ENCODE measurements around the gene ADGRL3.

Gene ADGRL3

DNA sequence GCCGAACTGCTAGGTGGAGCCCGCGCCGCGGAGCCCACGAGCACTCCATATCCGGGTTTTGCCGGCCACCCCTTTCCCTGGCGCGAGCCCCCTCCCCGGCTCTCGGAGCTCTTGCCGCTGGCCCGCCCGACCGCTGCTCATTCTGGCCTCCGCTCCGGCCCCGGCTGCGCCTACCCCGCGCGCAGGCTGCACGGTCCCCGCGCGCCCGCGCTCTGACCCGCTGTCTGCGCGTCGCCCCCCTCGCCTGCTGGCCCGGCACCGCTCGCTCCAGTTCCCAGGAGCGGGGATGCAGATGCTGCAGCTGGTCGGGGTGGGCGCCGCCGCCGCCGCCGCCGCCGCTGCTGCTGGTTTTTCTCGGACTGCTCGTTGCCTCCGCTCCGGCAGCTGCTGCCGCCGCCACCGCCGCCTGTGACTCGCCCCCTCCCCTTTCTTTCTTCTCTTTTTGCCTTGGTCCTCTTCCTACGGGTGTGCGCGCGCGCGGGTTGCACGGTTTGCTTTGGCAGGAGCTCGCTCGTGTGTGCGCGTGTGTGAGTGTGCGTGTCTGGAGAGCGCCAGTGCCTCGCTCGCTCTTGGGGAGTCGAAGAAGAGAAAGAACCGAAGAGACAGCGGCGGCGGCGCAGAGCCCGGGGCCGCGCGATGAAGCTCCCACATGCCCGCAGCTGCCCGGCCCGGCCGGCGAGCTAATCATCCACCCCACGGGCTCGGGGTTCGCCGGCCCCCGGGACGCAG, at the start of gene ADGRL3:
ADGRL3 (plus strand) TSS at position 140 of the 729 bp plus-strand sequence.
- DNase-seq (ENCODE audit: low read depth in 2 of 2) = no peak

DNA sequence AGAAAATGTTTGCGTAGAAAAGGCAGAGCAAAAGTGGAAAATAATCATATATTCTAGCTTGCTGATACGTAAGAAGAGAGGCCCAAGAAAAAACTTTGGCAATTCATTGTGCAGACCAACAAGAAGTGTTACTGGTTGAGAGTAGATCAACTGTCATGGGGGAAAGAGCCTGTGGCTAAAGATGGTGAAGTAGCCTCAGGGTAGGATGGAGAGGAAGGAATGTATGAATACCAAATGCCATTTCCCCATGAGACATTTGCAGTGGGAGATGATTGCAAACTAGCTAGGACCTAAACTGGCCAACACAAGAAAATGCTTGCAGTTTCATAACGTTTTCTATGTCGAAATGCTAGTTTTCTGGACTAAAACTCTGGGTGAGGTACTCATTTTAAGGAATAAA, 47.7 kb upstream of the ADGRL3 start:
- DNase-seq (ENCODE audit: low read depth in 2 of 2) = no peak

DNA sequence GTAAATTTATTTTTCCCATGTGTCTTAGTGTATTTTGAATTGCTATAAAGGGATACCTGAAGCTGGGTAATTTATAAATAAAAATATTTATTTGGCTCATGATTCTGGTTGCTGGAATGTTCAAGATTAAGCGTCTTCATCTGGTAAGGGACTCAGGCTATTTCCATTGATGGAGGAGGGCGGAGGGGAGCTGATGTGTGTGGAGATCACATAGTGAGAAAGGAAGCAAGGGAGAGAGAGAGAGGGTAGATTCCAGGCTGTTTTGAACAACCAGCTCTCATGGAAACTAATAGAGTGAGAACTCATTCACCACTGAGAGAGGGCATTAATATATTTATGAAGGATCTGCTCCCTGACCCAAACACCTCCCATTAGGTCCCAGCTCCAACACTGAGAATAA, 39.6 kb upstream of the ADGRL3 start:
- no peak for DNase-seq (ENCODE audit: low read depth in 2 of 2)

DNA sequence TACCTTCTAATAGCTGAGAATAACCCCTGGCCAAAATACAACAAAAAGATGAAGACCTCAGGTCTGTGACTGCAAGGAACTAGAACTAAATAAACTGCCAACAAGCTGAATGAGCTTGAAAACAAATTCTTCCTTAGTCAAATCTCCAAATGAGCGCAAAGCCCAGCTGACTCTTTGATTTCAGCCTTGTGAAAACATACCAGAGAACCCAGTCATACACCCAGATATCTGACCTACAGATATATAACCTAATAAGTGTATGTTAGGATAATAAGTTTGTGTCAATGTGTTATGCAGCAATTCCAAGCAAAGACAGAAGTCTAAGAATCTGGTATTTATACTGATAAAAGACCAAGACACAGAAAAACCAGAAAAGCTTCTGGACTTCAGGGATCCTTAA, 38.0 kb upstream of the ADGRL3 start:
- no peak for DNase-seq (ENCODE audit: low read depth in 2 of 2)

DNA sequence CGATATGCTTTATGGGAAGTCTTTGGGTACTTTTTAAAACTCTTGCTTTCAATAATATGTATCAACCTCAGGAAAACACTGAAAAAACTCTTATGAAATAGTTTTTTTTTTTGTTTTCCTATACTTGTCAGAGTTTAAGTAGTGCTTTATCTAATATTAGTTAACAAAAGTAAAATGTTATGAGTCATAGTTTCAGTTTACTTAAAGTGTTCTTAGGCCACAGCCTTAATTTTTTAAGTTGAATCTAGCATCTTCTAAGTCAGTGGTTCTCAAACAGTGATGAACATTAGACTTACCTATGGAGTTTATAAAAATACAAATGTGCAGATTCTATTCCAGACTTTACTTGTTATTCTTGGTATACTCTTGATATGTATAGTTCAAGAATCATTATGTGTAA, 26.3 kb upstream of the ADGRL3 start:
- no peak for DNase-seq (ENCODE audit: low read depth in 2 of 2)

DNA sequence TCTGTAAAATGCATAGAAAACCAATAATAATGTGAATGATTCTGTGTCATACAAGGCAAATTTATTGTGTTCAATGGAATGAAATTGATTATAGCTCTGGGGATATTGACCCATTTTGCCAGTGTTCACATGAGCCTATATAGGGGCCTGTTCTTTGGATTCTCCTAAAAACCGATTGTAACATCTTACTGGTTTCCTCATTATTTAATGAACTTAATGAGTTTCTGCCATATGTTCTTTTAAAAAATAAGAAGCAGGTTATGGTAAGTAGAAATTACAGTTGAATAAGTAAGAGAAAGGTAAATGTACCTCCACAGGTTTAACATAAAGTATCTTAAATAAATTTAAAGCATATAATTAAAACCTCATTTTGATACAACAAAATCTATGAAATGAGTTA, 24.6 kb upstream of the ADGRL3 start:
- no peak for DNase-seq (ENCODE audit: low read depth in 2 of 2)

DNA sequence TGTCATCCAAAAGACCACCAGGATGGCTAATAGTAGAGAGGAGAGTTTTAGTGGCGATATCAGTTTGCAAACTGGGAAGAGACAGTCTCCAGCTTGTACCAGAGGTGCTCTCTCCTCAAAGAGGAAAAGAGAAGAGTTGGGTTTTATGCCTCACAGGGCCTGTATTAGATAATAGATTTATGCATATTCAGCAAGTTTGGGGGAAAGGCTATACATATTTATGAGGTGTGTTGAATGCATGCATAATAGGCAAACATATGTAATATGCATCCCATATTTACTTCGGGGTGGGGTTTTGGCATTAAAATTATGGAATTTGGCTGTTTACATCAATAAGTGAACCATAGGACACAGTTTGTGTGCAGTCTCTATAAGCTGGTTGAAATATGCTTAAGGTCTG, 22.8 kb upstream of the ADGRL3 start:
- DNase-seq (ENCODE audit: low read depth in 2 of 2) = no peak

DNA sequence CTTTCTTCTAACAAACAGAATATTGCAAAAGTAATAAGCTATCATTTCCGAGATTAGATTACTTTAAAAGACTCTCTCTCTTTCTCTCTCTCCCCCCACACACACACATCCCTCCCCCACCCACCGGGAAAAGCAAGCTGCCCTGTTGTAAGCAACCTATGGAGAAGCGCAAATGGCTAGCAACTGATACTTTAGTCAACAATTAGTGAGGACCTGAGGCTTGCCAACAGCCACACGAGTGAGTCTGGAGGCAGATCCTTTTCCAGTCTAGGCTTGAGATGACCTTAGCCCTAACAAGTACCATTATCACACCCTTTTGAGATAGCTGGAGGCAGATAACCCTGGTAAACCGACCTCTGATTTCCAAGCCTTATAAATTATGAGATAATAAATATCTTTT, 19.7 kb upstream of the ADGRL3 start:
- DNase-seq (ENCODE audit: low read depth in 2 of 2) = no peak

DNA sequence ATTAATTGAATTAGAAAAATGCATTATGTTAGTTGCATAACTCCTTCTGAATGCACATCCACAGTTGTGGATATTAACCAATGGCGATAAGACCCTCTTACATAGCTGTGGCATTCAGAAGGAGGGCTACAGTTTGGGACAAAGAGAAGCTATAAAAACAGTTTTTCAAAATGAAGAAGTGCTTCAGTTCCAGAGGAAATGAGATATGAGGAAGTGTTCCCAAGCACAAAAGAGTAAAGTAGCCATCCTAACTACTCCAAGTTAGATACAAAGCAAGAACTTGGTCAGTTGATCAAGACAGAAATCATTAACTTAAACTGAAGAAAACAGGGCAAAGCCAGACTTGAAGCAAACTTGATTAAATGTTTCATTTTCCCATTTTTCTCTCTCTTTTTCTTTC, 17.2 kb upstream of the ADGRL3 start:
- DNase-seq (ENCODE audit: low read depth in 2 of 2) = no peak

DNA sequence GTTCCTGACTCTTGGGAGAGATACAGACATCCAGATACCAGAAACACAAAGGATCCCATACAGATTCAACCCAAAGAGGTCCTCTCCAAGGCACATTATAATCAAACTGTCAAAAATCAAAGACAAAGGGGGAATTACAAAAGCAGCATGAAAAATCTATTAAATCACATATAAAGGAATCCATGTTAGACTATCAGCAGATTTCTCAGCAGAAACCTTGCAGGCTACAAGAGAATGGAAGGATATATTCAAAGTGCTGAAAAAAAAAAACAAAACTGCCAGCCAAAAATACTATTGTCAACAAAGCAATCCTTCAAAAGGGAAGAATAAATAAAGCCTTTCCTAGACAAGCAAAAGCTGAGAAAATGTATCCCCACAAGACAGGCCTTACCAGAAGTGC, 14.8 kb upstream of the ADGRL3 start:
- DNase-seq (ENCODE audit: low read depth in 2 of 2) = no peak

DNA sequence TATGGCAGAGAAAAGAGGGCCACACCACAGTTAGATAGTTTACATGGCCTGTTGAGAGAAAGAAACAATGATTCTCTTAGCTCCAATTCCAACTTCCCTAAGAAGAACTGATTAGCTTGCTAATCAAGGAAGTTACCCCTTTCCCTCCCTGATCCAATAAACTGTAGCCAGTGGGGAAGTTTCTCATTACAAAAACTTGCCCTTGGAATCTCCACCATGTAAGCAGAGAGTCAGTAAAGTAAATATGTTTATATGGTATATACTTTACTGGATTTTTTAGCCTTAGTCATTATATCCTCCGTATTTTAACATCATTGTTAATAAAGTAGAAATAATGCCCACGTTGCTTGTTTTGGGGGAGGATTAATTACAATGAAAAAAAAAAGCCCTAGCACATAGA, 7.7 kb upstream of the ADGRL3 start:
- DNase-seq (ENCODE audit: low read depth in 2 of 2) = no peak

DNA sequence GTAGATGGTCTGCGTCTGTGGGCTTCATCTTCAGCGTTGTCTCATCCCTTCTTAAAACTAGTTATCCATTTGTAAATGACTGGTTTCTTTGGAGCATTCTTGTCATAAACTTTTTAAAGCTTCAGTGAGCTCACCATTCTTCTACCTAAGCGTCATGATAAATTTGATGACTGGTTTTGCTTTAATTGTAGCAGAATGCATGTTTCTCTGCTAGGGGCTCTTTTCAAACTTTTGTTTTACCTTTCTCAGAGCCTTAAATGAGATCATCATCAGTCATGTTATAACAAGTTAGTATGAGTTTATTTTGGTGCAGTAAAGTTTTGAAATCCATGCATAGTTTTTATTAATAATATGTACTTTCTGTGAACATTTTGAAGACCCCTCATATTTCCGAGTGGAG, 6.3 kb upstream of the ADGRL3 start:
- no peak for DNase-seq (ENCODE audit: low read depth in 2 of 2)

DNA sequence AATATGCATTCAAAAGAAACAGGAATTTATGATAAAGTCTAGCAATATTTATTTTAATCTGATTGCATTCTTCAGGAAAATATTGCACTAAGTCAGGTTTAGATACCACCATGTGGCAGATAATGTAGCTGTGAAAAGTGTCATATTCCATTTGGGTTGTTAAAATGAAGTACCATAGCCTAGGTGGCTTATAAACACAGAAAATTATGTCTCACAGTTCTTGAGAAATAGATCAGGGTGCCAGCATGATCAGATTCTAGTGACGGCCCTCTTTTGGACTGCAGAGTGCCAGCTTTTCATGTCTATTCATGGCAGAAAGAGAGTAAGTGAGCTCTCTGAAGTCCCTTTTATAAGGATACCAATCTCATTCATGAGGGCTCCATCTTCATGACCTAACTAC, 5.6 kb upstream of the ADGRL3 start:
- DNase-seq (ENCODE audit: low read depth in 2 of 2) = no peak

DNA sequence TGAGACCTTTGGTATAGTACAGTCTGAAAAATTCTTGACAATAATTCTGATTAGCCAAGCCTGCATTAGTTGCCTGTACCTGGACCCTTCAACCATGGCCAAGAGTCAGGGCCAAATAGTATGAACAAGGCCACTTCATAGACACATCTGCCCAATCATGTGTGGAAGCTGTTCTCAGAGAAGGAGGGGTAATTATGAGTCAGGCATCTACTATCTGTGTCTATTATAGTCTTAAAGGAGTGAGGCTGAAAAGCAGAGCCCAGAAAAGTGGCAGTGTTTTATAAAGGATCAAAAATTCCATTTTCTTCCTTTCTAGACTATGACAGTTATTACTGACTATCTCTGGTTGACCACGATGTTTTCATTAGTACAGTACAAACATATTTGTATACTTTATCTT, 5.0 kb upstream of the ADGRL3 start:
- DNase-seq (ENCODE audit: low read depth in 2 of 2) = no peak

DNA sequence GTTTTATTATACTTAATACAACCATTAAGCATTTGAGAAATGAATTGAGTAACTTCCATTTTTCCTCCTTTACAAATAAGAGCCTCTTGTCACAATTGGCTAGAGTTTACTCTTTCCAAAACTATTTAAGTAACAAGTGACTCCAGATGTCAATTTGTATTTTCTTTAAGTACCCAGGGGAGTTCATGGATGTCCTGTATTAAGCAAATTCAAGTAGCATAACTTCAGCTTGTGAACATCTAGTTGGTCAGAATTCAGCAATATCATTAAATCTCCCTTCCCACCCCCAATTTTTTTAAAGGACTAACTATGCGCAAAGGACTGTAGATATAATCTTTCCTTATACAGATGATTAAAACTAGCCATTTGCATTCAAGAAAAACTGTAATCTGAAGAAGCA, 1.4 kb upstream of the ADGRL3 start:
- DNase-seq (ENCODE audit: low read depth in 2 of 2) = no peak

DNA sequence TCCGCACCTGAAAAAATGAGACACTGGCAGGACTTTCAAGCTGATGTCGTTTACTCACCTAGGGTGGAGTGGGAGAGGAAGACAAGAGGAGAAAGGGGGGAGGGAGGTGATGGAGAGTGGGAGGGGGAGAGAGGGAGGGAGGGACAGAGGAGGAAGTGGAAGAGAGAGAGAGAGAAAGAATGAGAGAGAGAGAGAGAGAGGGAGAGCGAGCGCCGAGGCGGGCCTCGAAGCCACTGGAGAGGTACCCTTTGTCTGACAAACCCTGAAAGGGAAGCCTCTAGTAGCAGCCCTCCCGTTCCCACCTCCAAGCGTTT, 296 bp upstream of the ADGRL3 start:
- DNase-seq (ENCODE audit: low read depth in 2 of 2) = no peak

DNA sequence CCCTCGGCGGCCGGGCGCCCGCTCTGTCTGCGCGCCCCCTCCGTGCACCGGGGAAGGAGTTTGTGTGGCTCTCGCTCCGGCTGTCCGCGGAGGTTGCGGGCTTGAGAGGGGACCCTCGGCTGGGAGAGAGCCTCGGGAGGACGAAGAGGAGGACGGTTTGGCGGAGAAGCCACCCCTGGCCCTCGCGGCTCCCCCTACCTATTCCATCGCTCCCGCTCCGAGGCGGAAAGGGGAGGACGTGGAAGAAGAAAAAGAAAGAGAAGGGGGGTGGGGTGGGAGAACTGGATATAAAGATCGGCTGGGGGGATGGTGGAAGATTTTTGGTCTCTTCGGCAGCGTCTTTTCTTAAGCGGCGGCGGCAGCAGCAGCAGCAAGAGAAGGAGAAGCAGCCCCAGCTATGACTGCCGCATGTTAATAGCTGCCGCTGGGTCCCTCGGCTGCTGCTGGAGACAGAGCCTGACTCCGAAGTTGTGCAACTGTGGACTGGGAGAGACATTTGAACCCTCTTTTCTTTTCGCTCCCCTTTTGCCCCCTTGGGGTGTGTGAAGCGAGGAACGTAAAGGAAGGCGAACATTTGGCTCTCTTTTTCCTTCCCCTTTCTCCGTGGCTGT, 895 bp downstream of the ADGRL3 start:
- DNase-seq (ENCODE audit: low read depth in 2 of 2) = no peak

DNA sequence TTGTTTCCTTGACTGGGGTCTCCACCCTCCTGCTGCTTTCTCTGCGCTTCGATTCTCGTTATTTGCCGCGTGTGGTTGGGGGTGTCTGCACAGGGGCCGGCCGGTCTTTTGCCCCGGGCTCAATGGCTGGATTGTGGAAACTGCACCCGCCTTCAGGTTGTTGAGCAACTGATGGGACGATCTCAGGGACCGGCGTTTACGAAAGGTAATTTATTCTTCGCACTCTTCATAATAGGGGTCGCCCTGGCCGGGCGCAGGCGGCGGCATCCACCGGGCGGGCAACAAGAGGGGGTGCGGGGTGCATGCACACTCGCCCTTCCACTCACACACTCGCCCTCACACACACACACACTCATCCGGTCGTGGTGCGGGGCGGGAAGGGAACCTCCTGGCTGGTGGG, 1.4 kb downstream of the ADGRL3 start:
- DNase-seq (ENCODE audit: low read depth in 2 of 2) = no peak

DNA sequence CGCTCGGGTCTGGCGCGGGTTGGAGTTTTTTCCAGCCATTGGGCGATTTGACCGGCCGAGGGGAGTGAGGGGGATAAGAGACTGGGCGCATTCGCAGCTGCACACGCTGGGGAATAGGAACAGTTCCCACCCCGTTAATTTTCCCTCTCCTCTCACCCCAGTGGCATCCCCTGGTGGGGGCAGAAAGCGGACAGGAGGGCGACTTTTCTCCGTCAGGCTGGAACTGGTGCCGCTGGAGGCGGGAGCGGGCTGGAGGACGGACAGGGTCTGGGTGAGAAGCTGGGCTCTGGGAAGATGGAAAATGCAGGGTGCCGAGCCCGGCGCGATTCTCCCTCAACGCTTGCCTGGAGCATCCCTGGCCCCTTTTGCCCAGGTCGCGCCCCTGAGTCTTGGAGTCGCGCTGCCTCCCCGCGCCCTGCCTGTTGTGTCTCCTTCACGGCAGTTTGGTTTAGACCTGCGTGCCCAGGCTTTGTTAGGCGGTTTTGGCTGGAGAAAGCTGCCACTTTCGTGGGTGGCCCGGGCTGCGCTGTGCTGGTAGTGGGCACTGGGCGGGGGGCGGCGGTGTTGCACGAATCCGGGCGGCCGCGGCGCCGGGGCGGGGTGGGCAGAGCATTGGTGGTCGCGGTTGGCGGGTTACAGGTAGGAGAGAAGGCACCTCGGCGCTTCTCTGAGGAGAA, 2.0 kb downstream of the ADGRL3 start:
- no peak for DNase-seq (ENCODE audit: low read depth in 2 of 2)

DNA sequence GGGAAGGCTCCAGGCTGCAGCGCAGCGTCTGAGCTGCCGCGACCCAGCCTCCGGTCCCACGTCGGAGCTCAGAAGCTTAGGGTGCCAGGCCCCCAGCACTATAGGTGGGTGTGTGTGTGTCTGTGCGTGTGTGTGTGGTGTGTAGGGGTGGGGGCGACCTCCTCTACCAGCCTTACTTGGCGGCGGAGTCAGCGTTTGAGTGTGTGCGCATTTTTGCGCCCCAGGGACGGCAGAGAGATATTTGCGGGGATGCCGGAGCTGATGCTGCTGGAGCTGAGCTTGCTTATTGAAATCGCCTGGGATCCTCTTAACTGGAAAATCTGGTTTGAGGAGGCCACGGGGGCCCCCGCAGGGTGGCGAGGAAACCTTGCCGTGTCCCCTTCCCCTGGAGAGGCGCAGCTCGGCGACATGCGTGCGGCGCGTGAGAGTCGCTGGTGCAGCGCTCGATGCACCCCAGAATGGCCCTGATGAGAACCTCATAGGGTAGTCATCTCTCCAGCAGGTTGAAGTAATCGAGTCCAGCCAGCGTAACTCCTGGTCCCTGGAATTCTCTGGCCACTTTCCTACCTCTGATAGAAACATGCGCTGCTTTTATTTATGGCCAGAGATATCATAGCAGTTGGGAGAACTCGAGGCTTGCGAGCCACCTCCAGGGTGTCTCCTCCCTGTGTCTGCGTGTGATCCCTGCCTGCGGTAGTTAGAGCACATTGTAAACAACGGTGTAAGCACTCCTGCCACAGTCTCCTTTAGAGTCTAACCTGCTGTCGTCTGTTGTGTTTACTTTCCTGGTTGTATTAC, 2.7 kb downstream of the ADGRL3 start:
- DNase-seq (ENCODE audit: low read depth in 2 of 2) = no peak

DNA sequence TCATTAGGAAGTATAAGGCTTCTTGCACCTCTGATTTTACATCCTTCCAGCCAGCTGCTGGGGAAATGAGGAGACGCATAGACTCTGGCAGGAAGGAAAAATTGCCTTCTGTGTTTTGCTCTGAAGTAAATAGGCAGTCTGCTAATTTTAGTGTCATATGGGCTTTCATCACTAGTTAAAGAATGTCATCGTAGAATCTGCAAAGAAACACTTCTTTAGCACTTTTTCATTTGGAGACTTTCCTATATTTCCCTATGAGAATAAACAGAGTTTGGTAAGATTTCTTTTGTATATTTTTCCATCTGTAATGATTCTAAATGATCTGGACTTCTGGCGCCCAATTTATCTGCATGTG, 3.3 kb downstream of the ADGRL3 start:
- no peak for DNase-seq (ENCODE audit: low read depth in 2 of 2)

DNA sequence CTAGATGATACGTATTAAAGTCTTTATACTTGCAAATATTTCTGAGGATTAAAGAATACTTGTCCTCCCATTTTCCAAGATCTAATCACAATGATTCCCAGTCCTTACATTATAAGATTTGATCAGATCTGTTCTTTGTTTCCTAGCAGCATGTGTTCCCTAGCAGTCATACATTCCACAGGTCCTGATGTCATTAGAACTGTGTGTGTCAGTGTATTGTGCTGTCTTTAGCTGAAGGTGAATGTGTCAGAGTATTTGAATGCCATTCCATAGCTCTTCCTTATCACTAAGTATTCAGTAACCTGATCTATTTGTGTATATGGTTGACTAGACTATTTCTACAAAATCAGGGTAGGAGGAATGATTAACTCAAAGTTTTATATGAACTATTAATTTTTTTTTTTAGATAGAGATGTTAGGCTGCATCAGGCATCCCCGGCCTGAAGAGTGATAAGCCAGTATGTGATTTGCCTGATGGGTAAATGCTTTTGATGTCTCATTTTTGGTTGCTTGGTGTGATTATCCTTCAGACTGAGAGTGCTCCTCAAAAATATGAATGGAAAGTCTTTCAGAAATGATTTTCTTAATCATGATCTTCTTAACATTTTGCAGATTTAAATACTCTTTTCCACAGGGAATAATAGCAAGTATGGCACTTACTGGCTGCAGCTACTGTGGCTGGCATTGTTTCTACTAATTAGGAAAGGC, 4.4 kb downstream of the ADGRL3 start:
- no peak for DNase-seq (ENCODE audit: low read depth in 2 of 2)

All from stimulated activated CD8-positive, alpha-beta memory T cell treated with anti-CD3 and anti-CD28 coated beads, Interleukin-2, amount 100 ng/mL, for 48 hours (primary cell).